Natural killer cell treated with Interleukin-12 subunit alpha and Interleukin-12 subunit beta and Interleukin-15 and Interleukin-18, amount 100 ng/mL, for 72 hours (primary cell): Measurements from ENCODE around the gene ARHGEF25. TPM values are rescaled to one million over a fixed set of nuclear protein-coding genes. Genes with fewer than 3 reads are reported as not detected.

Source experiments
- ATAC-seq, 2 donors: fragments of 150-1000 bp; cut with Tn5 transposase in 1 of 2; sonication (Bioruptor Pico), chemical (Tn5 transposase) in 1 of 2; 2 replicates each; pipeline ENCODE4 v1.10.0; 2021
- DNase-seq: peaks from one replicate; pipeline ENCODE4 v3.0.0; 2022; ENCODE audit warnings: low spot score
- H3K27ac Mint-ChIP-seq, 2 donors: 1 replicate in 1 of 2; 2 replicates in 1 of 2; pipeline ENCODE4 v1.8.0; 2022; ENCODE audit warnings: mixed read lengths in 2 of 2, mild to moderate bottlenecking in 1 of 2, moderate library complexity in 1 of 2
- H3K27me3 Mint-ChIP-seq, 2 donors: 1 replicate in 1 of 2; 2 replicates in 1 of 2; pipeline ENCODE4 v1.8.0; 2022; ENCODE audit warnings: mixed read lengths in 2 of 2
- H3K36me3 Mint-ChIP-seq: one replicate; pipeline ENCODE4 v1.8.0; 2022; ENCODE audit warnings: mixed read lengths
- H3K4me1 Mint-ChIP-seq, 2 donors: 1 replicate in 1 of 2; 2 replicates in 1 of 2; pipeline ENCODE4 v1.8.0; 2022; ENCODE audit warnings: low read depth in 2 of 2, mixed read lengths in 2 of 2, mild to moderate bottlenecking in 1 of 2
- H3K4me3 Mint-ChIP-seq: one replicate; pipeline ENCODE4 v1.8.0; 2022; ENCODE audit warnings: mixed read lengths
- H3K9me3 Mint-ChIP-seq: 2 replicates; pipeline ENCODE4 v1.8.0; 2022; ENCODE audit warnings: mixed read lengths
- total RNA-seq, 2 donors: library from RNA; stranded (reverse); gene quantifications; one replicate each; pipeline ENCODE4 v1.2.3, GENCODE V29; 2022

ARHGEF25 gene
- total RNA-seq, 2 donors from 2014 or later = 0.52 to 4.0 TPM

- no peak for ATAC-seq
- H3K27me3 Mint-ChIP-seq = no peaks in the 10 kb centered on the region
- peak overlapping the region; percentile 45 to 86 for H3K27ac Mint-ChIP-seq
- H3K9me3 Mint-ChIP-seq = no peaks in the 10 kb centered on the region
- peaks cover 22 to 23% of the 10 kb centered on the region in 2 donors for H3K4me1 Mint-ChIP-seq
- no peak for DNase-seq
- H3K4me3 Mint-ChIP-seq = peak overlapping the region; percentile 94
- H3K36me3 Mint-ChIP-seq = peaks cover 5% of the 10 kb centered on the region
These were observed 19.4 kb upstream of the ARHGEF25 start for GRCh38 chr12:57591782-57592325.

GRCh38 chr12:57592551-57593165 is 18.6 kb upstream of the ARHGEF25 start:
- Mint-ChIP-seq H3K36me3 (peaks cover 13% of the 10 kb centered on the region), H3K4me1 (peaks cover 23 to 24% of the 10 kb centered on the region in 2 donors), H3K27me3 (no peaks in the 10 kb centered on the region), H3K27ac (peak overlapping the region; percentile 45 to 86), H3K9me3 (no peaks in the 10 kb centered on the region), H3K4me3 (peak overlapping the region; percentile 94)
- ATAC-seq (no peak), DNase-seq (no peak)

- no peak for DNase-seq
- ATAC-seq = no peak
- no peaks in the 10 kb centered on the region for H3K27me3 Mint-ChIP-seq
- no peak overlapping the region for H3K27ac Mint-ChIP-seq
- H3K4me1 Mint-ChIP-seq = peaks cover 23 to 26% of the 10 kb centered on the region in 2 donors
- no peak overlapping the region for H3K4me3 Mint-ChIP-seq
- peaks cover 15% of the 10 kb centered on the region for H3K36me3 Mint-ChIP-seq
- no peaks in the 10 kb centered on the region for H3K9me3 Mint-ChIP-seq
These were observed 18.0 kb upstream of the ARHGEF25 start for GRCh38 chr12:57593187-57593586.

GRCh38 chr12:57600395-57600794 is 10.8 kb upstream of the ARHGEF25 start:
- DNase-seq (no peak), ATAC-seq (no peak)
- Mint-ChIP-seq H3K36me3 (peaks cover 29% of the 10 kb centered on the region), H3K4me1 (peaks cover 18 to 34% of the 10 kb centered on the region in 2 donors), H3K4me3 (no peak overlapping the region), H3K9me3 (no peaks in the 10 kb centered on the region), H3K27ac (peak overlapping the region in 1 of 2 donors; percentile 34), H3K27me3 (no peaks in the 10 kb centered on the region)

- no peaks in the 10 kb centered on the region for H3K9me3 Mint-ChIP-seq
- peaks cover 23 to 38% of the 10 kb centered on the region in 2 donors for H3K4me1 Mint-ChIP-seq
- no peak overlapping the region for H3K4me3 Mint-ChIP-seq
- DNase-seq = no peak
- peaks cover 17% of the 10 kb centered on the region for H3K36me3 Mint-ChIP-seq
- H3K27me3 Mint-ChIP-seq = no peaks in the 10 kb centered on the region
- H3K27ac Mint-ChIP-seq = peak overlapping the region; percentile 72 to 88
- no peak for ATAC-seq
These were observed 8.7 kb upstream of the ARHGEF25 start for GRCh38 chr12:57602544-57602943.

- Mint-ChIP-seq H3K36me3 (peaks cover 13% of the 10 kb centered on the region), H3K4me1 (peaks cover 23 to 35% of the 10 kb centered on the region in 2 donors), H3K27me3 (no peaks in the 10 kb centered on the region), H3K9me3 (no peaks in the 10 kb centered on the region), H3K4me3 (peak overlapping the region; percentile 75), H3K27ac (peak overlapping the region; percentile 72 to 88)
- ATAC-seq = no peak
- no peak for DNase-seq
These were observed 7.9 kb upstream of the ARHGEF25 start for GRCh38 chr12:57603324-57603723.

DNA sequence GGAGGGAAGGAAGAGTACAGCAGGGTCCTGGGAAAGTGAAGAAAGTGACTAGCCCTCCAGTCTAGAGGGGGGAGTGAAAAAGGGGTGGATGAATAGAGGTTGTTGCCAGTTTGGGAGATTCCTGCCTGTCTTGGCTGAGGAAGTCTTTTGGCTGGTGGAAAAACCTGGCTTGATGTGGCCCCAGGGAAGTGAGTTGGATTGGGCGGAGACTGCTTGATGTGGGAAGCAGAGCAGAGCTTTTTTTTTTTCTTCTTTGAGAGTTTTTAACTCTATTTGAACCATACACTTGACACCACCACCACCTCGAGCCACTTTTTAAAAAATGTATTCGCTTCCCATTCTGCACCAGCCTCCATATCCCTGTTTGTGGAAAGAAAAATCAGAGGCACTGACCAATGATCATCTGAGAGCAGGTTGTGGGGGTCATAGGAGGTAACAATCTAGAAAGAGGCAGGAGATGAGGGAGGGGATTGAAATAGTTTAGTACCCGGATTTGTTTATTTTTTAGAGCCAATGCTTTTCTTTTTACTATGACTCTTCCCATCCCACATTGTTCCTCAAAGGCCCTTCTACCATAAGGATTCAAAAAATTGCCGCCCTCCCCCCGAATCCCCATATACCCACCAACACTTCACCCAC is 7.3 kb upstream of the ARHGEF25 start:
- no peak for DNase-seq
- H3K4me3 Mint-ChIP-seq = peak overlapping the region; percentile 75

GRCh38 chr12:57604454-57604991 is 6.7 kb upstream of the ARHGEF25 start, which contains the start of gene DTX3:
DTX3 (plus strand) TSS chr12:57604824; CDS start chr12:57606518, 1,694 bp downstream.
- Mint-ChIP-seq H3K4me3 (peak within 1 kb of the TSS; percentile 75), H3K27me3 (no peaks in the 10 kb centered on the region), H3K4me1 (peaks cover 23 to 35% of the 10 kb centered on the region in 2 donors), H3K27ac (peak within 1 kb of the TSS; percentile 72 to 88), H3K36me3 (peaks cover 13% of the 10 kb centered on the region), H3K9me3 (no peaks in the 10 kb centered on the region)
- peak; percentile 62 to 71 for ATAC-seq
- no peak for DNase-seq

More for the DNA sequence above, 7.3 kb upstream of the ARHGEF25 start:
- Mint-ChIP-seq H3K9me3 (no peaks in the 10 kb centered on the region), H3K36me3 (peaks cover 13% of the 10 kb centered on the region), H3K27me3 (no peaks in the 10 kb centered on the region), H3K4me1 (peaks cover 23 to 35% of the 10 kb centered on the region in 2 donors), H3K27ac (peak overlapping the region; percentile 72 to 88)
- no peak for ATAC-seq

GRCh38 chr12:57604992-57605810 is 6.0 kb upstream of the ARHGEF25 start:
- Mint-ChIP-seq H3K36me3 (peaks cover 9% of the 10 kb centered on the region), H3K27me3 (no peaks in the 10 kb centered on the region), H3K27ac (peak overlapping the region; percentile 72 to 88), H3K4me1 (peaks cover 23 to 35% of the 10 kb centered on the region in 2 donors), H3K9me3 (no peaks in the 10 kb centered on the region), H3K4me3 (peak overlapping the region; percentile 75)
- DNase-seq (no peak), ATAC-seq (peak; percentile 26 to 31)

DNA sequence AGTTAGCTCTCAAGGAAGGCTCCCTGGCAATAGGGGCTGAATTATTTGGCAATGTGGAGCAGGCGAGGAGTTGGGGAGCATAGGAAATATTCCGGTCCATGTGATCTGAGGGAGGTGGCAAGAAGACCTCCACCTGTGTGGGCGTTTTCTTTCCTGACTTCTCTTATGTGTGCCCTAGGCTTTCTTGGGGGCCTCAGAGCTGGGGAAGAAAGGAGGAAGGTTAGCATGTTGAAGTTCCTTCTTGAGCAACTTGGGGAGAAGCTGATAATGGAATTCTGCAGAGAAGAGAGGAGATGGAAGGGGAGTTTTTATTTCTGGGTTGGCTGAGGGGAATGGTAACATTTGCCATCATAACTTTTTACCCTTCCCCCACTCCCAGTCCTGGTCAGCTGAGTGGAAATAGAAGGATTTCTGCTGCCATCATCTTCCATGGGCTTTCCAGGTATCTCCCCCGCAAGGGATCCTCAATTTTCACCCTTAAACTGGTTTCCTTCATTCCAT is 5.4 kb upstream of the ARHGEF25 start:
- peak overlapping the region; percentile 75 for H3K4me3 Mint-ChIP-seq
- ATAC-seq (no peak), DNase-seq (no peak)
- H3K27ac Mint-ChIP-seq = peak overlapping the region; percentile 72 to 88
- peaks cover 6% of the 10 kb centered on the region for H3K36me3 Mint-ChIP-seq
- no peaks in the 10 kb centered on the region for H3K9me3 Mint-ChIP-seq
- H3K4me1 Mint-ChIP-seq = peaks cover 23 to 38% of the 10 kb centered on the region in 2 donors
- no peaks in the 10 kb centered on the region for H3K27me3 Mint-ChIP-seq

DNA sequence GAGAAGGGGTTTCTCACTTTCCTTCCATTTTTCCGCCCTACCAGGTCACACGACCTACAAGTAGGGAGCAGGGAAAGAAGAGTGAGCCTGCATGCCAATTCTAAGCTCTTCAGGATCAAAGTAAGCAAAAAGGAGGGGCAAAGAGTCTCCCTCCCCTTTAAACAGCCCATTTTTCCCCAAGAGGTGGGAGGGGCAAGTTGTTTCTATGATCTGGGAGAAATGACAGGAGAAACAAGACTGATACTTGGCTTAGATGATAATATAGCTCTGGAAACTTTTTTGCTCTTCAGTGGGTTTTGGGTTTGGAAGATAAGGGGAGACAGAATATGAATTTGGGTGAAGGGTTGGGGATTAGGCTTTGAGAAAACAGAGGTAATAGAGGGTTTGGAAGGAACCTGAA is 4.8 kb upstream of the ARHGEF25 start:
- Mint-ChIP-seq H3K36me3 (peaks cover 6% of the 10 kb centered on the region), H3K9me3 (no peaks in the 10 kb centered on the region), H3K4me3 (peak overlapping the region; percentile 75), H3K4me1 (peaks cover 23 to 38% of the 10 kb centered on the region in 2 donors), H3K27ac (no peak overlapping the region), H3K27me3 (no peaks in the 10 kb centered on the region)
- no peak for DNase-seq
- ATAC-seq = no peak

- ATAC-seq (no peak), DNase-seq (no peak)
- Mint-ChIP-seq H3K4me1 (peaks cover 23 to 34% of the 10 kb centered on the region in 2 donors), H3K27ac (no peak overlapping the region), H3K36me3 (peaks cover 6% of the 10 kb centered on the region), H3K27me3 (no peaks in the 10 kb centered on the region), H3K9me3 (no peaks in the 10 kb centered on the region), H3K4me3 (peak overlapping the region; percentile 75)
These were observed 4.4 kb upstream of the ARHGEF25 start for GRCh38 chr12:57606821-57607220.

- Mint-ChIP-seq H3K4me3 (no peak overlapping the region), H3K27ac (no peak overlapping the region), H3K36me3 (no peaks in the 10 kb centered on the region), H3K27me3 (no peaks in the 10 kb centered on the region), H3K4me1 (peaks cover 15 to 26% of the 10 kb centered on the region in 2 donors), H3K9me3 (no peaks in the 10 kb centered on the region)
- ATAC-seq (no peak), DNase-seq (no peak)
These were observed 3.1 kb upstream of the ARHGEF25 start for GRCh38 chr12:57607958-57608663.
